ENCODE results near the gene PRUNE2. TPM values are rescaled to one million over a fixed set of nuclear protein-coding genes. Genes with fewer than 3 reads are reported as not detected.

Gene PRUNE2
- total RNA-seq, 4 donors from 2014 or later, result 4.0 to 20.7 (median 14.2) TPM

DNA sequence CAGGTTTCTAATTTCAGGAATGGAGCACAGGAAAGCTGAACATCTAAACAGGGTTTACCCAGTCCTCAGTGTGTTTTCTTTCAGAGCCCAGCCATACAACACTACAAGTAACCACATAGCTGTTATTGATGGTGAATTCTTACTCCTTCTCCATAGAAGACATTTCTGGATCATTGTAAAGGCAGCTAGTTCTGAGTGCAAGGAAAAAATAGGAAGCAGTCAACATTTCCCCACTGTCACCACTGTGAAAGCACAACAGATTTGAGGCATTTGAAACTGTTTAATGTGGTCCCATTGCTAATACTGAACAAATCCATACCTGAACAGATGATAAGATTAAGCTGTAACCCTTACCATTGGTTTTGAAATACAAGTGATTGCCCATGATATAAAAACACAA is 286.7 kb downstream of the PRUNE2 start:
- TF ChIP-seq, protein P1, sequence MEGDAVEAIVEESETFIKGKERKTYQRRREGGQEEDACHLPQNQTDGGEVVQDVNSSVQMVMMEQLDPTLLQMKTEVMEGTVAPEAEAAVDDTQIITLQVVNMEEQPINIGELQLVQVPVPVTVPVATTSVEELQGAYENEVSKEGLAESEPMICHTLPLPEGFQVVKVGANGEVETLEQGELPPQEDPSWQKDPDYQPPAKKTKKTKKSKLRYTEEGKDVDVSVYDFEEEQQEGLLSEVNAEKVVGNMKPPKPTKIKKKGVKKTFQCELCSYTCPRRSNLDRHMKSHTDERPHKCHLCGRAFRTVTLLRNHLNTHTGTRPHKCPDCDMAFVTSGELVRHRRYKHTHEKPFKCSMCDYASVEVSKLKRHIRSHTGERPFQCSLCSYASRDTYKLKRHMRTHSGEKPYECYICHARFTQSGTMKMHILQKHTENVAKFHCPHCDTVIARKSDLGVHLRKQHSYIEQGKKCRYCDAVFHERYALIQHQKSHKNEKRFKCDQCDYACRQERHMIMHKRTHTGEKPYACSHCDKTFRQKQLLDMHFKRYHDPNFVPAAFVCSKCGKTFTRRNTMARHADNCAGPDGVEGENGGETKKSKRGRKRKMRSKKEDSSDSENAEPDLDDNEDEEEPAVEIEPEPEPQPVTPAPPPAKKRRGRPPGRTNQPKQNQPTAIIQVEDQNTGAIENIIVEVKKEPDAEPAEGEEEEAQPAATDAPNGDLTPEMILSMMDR (IDR thresholded peaks at IDR 0.05; ENCODE audit: low read depth), result no peak

DNA sequence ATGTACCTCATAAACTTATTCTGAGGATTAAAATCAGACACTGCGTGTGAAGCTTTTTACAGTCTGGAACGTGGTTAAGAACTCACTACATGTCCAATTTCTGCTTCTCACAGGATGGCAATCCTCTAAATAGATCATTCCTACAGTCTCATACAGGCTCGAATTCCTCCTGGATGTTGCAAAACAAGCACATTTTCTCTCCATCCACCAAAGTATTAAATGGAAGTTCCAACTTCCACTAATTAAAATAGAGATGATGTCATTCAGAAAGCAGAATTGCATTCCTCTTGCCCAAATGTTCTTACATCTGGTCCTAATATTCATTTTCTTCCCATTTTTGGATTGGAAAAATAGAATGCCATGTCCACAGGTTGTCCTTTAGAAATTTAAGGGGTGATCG is 287.2 kb downstream of the PRUNE2 start:
- TF ChIP-seq, protein P1 (IDR thresholded peaks at IDR 0.05; ENCODE audit: low read depth), result no peak

DNA sequence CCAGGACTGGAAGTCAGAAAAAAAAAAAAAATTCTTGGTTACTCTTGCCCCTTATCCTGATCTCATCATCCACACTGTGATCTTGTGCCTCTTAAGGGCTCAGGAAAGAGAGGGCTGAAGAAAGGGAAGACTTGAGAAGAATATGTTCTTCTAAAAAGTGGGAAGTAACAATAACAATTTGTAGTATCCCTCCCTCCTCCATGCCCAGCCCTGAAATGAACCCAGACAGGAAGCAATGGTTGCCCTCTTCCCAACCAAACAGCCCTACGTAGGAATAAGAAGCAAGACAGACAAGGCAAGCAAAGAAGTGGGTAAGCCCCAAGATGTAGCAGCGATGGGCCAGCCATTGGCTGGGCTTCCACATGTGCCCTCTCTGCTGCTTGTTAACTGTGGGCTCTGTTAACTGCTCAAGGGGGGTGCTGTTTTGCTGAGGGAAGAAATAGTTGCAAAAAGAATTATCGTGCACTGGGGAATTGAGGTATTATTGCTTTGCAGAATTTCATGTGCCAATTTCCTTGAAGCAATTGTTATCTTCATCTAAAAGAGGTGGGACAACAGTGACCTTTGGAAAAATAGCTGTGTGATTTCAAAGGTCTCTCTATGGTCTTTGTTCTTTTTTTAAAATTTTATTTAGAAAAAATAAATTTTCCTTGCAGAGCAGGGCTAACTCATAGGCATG is 288.3 kb downstream of the PRUNE2 start:
- TF ChIP-seq, protein P1 (IDR thresholded peaks at IDR 0.05; ENCODE audit: low read depth), result no peak

DNA sequence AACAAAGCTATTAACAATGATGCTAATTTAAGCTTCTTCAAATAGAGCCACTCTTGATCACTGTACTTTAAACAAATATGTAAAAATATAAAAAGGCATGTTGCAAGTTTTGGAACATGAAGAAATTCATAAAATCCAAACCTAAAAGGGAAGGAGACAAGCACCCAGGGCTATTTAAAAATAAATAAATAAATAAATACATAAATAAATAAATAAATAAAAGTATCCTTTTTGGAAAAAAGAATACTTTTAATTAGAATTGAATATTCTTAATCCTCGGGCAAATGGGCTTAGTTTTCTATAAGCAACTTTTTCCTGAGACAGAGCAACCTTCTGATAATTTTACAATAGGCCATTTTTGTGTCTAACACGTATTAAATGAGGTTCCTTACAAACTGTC is 289.1 kb downstream of the PRUNE2 start:
- TF ChIP-seq, protein P1 (IDR thresholded peaks at IDR 0.05; ENCODE audit: low read depth), result no peak

DNA sequence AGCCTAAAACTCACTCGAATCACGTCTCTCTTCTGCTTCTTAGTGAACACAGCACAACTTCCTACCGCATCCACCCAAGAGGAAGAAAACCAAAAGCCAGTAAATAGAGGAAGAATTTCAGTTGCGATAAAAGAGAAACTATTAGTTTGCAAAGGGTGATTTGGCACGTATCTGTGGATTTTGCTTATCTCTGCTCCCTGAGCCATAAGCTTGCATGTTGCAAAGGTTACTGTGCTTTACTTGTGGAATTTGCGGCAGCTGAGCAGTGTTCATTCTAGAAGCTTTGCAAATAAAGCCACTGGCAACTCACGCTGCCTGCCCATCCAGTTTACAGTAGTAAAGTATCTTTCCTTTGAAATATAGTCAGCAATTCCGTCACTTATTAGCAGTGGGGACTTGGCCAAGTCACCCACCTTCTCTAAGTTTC is 290.7 kb downstream of the PRUNE2 start:
- TF ChIP-seq, protein P1 (IDR thresholded peaks at IDR 0.05; ENCODE audit: low read depth), result no peak

DNA sequence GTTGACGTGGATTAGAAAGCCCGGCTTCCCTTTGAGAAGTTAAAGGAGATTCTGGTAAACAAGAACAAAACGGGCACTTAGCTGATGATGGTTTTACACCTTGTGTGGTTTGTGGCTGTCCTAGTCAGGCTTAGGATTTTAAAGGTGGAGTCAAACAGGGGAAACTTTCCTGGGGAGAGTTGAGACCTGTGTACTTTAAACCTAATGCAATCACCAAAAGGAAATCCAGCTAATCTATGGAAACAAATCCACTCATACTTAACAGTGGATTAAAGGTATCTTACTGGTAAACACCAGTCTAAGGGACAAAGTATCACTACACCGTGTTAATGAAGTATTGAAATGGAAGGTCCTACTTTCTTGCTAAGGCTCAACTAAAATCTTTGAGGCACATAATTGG is 291.9 kb downstream of the PRUNE2 start:
- TF ChIP-seq, protein P1 (IDR thresholded peaks at IDR 0.05; ENCODE audit: low read depth), result no peak

DNA sequence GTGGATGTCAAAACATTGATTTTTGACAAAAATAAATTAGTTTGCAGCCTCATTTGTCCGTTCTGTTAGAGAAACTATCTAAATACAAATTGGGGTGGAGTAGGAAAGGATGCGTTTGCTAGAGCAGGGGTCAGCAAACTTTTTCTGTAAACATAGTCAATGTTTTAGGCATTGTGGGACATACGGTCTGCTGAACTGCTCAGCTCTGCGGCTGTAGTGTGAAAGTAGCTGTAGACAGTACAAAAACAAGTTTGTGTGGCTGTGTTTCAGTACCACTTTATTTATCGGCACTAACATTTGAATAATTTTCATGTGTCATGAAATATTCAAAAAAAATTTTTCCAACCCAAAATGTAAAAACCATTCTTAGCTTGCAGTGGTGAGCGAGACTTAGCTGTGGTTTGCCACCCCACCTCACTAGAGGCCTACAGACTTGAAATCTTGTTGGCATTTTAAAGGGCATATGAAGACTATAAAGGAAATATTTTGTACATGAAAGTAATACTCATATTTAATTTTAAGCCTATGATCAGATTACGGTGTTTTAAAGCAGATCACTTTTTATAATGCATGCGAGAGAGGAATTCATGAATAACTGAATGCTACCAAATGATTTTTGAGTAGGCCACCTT is 292.6 kb downstream of the PRUNE2 start:
- TF ChIP-seq, protein P1 (IDR thresholded peaks at IDR 0.05; ENCODE audit: low read depth), result no peak

Data from subcutaneous adipose tissue (tissue), 4 donors.